ENCODE results near the gene SLC35E2B.
A peak's percentile ranks its signal among the peaks of the same experiment; 100 is the strongest.
"Not testable (repeated sequence)": the region's sequence is repeated elsewhere in the genome, so short reads cannot be mapped to it uniquely, and the experiment has no call there.

SLC35E2B gene

DNA sequence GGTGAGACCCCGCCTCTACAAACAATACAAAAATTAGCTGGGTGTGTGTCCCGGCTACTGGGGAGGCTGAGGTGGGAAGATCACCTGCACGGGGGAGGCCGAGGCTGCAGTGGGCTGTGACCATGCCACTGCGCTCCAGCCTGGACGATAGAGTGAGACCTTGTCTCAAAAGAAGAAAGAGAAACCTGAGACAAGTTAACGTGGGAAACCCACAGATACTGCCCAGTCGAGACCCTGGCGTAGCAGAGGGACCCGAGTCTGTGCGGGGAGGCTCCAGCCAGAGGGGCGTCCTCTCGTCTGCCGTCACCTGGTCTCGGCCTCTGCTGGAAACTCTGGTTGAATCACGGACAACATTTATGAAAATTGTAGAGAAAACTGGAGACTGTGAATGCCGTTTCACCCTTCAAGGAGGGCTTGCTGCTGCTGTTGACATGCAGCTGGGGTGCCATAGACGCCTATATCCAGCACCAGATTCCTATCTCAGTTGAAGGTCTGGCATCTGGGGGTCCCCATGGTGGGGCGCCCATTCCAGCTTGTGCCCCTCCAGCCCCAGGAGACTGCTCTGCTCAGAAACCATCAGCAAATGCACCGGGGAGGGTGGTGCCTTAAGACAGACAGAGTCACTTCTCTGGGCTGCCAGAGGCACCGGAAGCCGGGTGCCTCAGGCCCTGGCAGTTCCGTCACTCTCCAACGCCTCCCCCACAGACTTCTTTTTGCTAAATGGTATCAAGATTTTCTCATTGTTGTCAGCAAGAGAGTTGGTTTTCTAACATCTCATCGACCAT, 20.2 kb downstream of the SLC35E2B start:
- no peak for DNase-seq

DNA sequence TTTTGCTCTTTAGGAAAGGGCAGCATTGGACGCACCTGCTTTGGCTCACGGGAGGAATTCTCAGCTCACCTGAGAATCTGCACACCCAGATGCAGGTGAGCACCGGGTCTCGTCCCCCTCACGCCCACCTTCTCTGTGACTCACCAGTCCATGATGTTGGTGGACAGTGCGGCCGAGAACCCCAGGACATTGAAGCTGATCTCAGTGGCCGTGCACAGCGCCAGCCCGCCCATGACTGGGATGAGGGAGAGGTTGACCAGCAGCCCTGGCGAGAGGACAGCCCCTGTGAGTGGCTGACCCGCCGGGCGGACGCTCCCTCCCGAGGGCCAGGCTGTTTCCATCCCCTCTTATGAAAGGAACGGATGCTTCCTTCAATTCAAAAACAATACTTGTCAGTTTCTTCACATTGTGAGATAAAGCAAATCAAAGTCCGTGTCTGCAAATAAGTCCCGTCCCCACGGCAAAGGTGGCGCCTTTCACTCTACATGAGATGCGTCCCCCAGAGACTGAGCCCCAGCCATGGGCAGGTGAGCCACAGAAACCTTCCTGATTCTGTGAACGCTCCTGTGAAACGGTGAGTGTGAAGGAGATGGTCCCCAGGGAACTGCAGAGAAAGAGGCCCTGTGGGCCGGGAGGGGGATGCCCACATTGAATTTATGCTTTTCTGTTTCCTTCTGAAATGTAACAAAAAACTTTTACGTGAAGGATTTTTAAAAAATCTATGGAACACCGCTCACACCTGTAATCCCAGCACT, 21.1 kb downstream of the SLC35E2B start:
- no peak for DNase-seq

DNA sequence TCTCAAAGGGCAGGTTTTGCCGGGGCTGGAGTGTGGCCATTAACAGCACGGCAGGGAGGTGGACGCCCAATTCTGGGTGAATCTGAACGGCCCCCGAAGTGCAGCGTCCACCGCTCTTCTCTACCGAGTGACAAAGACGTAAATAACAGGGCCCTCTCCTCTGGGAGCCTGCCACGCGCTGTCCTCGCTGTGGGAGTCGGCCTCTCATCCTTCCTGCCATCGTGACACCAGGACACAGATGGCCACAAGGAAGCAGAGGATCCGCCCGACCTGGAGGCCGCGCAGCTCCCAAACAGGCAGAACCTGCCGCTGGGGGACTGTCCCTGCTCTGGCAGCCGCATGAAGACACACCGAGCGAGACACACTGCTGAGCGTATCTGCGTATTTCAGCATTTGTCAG, 21.7 kb downstream of the SLC35E2B start:
- DNase-seq: no peak

DNA sequence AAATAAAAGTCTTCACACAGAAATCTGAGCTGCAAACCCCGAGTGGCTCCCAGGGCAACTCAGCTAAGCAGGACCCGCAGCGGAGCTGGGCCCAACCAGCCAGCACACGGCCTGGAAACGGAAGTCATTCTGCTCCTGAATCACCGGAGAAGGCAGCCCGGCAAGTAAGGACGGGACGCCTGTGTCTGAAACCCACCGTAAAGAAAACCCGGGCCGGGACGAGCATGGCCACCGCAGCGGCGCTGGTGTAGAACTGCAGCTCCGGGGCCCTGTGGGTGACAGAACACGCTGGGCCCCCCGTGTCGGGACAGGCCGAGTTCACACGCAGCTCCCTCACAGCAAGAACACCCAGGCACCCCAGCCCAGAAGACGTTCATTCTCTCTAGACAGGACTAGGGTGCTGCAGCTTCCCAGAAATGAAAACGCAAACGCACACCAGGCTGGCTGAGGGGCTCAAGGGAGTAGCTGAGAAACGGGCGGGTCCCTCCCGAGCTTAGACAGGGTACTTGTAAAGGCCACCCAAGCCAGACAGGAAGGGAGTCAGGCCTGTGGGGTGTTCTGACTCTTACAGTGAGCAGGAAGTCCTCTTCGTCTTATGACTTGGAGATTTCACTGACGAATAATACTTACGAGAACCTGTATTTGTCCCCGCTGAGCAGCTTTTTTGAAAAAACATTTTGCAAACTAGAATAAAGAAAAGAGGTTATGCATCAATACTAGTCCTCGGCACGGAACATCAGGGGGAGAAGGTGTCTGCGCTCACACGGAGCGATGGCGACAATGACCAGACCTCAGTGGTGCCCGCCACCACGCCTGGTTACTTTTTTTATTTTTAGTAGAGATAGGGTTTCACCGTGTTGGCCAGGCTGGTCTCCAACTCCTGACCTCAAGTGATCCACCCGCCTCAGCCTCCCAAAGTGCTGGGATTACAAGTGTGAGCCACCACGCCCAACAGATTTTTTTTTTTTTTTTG, 22.8 kb downstream of the SLC35E2B start:
- no peak for DNase-seq

DNA sequence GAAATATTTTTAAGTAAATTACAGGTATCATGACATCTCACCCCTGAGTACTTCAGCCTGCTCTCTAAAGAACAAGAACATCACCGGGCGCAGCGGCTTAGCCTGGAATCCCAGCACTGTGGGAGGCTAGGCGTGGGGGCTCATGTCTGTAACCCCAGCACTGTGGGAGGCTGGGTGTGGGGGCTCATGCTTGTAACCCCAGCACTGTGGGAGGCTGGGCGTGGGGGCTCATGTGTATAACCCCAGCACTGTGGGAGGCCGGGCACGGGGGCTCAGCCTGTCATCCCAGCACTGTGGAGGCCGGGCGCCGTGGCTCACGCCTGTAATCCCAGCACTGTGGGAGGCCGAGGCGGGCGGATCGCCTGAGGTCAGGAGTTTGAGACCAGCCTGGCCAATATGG, 26.1 kb downstream of the SLC35E2B start:
- no peak for DNase-seq

DNA sequence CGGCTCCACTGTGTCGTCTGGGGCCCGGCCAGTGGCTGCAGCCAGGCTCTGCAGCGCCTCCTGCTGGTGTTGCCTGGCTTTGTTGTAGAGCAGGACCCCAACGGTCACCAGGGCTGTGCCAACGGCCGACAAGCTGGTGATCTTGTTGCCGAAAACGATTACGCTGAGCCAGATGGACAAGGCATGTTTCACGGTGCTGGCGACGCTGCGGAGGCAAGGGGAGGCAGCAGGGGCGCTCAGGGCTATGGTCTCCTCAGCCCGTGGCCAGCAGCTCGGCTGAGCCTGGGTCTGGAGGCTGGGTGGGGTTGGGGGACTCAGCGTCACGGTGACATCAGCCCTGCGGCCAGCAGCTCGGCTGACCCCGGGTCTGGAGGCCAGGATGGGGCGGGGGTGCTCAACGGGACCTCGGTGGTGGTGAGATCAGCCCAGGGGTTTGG, 26.8 kb downstream of the SLC35E2B start:
- DNase-seq: no peak

DNA sequence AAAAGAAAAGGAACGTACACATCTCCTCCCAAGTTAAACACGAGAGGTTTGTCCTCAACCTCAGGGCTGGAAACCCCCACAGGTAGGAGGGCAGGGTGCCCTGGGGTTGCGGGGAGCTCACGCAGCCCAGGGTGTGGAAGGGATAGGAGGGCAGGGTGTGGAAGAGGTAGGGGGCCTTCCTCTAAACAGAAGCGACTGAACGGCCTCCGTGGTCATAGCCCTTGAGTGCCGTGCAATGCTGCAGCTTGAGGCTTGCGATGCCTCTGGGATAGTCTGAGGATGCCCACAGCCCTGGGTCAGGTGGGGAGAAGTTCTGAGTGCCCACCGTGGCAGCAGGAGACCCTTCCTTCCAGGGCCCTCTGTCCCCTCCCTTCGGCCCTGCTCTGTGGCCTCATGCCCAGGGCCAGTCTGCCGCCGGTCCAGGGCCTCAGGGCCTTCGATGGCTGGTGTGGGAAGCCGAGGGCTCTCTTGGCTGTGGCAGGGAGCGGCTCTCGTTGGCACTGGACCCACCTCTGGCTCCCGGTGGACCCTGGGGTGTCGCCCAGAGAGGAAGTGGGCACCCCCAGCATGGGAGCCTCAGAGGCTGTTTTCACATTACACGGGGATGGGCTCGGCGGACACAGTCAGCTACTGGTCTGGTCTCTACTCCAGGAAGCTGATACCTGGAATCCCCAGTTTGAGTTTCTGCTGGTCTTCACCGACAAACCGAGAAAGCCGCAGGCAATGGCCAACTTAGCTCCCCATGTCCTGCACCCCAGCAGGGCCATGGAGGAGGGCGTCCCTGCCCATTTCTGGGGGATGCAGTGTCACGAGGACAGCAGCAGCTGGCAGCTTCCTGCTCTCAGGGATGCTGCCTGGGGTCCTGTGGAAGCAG, 27.4 kb downstream of the SLC35E2B start:
- no peak for DNase-seq

DNA sequence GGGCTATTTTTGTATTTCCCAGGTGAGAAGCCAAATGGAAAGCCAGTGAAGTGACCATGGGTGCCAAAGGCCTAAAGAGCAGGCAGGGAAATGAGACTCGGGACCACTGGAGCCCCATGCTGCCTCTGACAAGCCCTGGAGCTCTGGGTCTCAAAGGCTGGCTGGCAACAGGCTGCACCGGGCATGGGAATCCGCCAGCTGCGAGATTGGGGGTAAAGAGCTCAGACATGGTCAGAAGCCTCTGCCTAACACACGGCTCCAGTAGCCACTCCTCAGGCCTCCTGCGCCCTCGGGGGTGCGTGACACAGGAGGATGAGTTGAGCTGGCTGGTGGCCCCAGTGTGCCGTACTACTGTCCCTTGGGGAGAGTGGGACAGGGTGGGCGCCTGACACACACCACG, 28.3 kb downstream of the SLC35E2B start:
- not testable (repeated sequence) for DNase-seq

DNA sequence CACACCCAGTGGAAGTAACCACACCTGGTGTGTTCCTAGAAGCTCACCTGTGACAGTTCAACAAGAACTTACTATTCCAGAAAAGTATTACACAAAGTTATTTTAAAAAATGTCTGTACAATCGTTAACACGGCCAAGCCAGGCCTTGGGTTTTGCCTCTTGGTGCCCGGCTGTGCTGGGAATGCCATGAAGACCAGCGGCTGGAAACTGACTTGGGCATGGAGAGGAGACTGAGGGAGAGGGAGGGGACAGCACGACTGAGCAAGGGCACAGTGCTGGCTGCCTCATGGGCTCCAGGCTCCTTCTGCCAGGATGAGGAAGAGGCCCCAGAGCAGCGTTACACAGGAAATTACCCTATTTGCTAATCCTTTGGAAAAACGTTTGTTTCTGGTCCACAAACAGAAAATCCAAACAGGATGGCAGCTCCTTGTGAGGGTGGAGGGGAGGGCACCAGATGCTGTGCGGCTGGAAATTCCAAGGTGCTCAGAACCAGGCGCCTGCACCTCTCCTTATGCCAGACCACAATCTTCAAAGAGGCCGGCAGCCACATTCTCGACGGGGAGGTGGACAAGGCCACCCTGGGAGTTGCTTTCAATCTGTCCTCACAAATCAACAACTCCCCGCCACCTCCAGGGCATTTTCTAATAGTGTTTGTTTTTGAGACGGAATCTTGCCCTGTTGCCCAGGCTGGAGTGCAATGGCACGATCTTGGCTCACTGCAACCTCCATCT, 29.6 kb downstream of the SLC35E2B start:
- DNase-seq: not testable (repeated sequence)

DNA sequence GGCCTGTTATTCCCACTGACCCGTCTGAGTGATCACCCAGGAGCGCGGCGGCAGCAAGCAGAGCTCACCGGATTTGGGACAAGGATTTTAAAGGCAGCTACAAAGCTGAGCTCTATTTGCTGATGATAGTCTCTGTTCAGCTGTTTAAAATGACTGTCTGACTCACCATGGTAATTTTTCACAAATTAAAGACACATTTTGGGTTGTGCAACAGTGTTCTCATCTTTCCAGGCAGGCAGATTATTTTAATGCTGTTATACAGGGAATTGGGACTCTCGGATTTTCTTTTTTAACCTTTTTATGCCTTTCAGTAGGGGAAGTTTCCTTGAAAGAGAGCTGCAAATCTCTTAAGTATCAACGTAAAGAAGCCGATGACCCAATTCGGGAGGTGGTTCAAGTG, 30.2 kb downstream of the SLC35E2B start:
- DNase-seq: not testable (repeated sequence)

DNA sequence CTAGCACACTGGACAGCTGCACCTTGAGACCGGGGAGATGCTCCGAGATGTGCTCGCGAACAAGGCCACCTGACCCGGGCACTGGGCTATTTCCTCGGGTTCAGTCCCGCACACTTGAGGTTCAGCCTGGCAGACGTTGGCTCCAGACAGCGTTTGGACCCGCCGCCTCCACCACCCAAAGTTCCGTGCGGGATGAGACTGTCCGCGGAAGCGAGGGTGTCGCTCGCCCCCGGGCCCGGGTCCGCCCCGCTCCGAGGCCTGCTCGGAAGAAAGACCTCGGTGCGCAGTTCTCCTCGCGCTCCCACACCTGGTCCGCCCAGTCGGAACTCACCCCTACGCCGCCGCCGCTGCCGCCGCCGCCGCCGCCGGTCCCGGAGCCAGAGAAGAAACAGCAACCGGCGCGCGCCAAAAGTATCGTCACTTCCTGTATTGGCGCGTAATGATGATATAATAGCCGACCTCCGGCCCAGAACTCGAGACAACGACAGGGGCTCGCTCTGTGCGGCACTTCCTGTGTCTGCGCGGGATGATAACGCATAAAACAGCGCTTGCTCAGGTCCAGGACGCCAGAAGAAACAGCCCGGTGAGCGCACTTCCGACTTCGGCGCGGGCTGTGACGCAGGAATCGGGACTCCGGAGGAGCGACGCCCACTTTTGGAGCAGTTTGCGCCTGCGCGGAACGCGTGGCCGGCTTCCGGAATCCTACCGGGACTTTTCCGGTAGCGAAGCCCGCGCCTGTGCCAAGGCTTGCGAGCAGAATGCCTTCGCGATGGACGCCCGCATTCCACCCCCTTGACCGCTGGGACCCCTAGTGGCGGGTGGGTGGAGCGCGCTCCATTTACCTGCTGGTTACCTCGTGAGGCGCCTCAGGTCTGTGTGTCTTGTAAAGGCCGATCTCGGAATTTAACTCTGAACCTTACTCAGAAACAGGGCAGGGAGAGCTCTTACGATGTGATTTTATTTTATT, 33.7 kb downstream of the SLC35E2B start, which contains the start of gene CDK11B:
Gene CDK11B, minus strand, starts transcription at position 422 of the 967 bp plus-strand sequence. CDS start 1,519 bp downstream, outside the sequence.
- peak; percentile 76 to 86 for DNase-seq

DNA sequence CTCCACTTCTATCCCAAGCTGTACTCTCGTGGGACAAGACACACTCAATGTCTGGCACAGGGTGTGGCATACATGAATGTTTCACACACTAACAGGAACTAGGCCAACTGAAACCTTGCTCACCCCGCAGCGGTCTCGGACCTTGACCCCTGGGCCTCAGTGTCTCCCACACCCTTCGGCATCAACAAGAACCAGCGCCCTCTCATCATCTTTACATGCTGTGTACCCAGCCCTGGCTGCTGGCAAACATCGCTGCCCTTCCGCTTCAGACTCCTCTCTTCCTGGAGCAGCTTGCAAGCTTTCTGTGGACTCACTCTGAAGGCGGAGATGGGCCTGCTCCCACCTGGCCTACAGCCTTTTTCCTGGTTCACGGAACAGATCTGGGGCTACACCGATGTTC, 44.3 kb downstream of the SLC35E2B start:
- DNase-seq: not testable (repeated sequence)

DNA sequence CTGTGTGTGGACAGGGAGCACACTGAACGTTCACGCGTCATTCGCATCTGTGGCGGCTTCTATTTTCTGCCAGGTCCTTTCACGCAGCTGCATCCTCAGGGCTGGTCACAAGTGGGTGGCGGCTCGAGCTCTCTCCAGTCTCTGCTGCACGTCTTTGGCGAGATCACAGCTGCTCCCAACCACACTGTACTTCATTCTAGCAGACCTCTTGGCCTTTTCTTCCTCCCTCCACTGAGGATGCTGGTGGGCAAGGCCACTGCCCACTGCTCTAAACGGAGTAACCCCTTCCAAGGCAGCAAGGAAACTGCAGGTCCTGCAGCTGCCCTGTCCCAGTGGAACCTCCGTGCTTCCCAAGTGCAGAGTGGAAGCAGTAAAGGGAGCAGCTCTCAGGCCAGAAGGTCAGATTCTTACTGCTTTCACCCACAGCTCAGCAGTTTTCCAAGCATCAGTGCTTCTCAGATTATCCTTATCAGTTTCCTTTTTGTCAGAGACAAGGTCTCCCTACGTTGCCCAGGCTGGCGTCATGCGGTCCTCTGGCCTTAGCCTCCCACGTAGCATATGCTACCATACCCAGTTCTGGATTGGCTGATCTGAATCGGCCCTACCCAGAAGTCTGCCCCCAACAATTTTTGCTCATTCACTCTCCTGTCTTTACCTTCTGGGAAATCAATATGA, 44.9 kb downstream of the SLC35E2B start:
- DNase-seq: not testable (repeated sequence)

DNA sequence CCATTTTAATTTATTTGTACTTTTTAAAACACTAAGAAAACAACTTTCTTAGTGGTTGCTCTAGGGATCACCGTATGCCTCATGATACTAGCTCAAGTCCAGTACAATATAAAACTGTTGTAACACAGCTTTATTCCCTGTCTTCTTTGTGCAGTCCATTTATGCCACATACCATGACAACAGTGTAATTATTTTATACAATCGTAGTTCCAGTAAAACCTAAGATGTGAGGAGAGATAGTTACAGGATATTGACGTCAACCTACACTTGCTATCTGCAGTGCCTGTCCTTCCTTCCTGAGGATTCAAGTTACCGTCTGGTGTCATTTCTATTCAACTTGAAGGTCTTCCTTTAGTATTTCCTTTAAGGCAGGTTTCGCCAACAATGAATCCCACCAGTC, 46.3 kb downstream of the SLC35E2B start:
- not testable (repeated sequence) for DNase-seq

DNA sequence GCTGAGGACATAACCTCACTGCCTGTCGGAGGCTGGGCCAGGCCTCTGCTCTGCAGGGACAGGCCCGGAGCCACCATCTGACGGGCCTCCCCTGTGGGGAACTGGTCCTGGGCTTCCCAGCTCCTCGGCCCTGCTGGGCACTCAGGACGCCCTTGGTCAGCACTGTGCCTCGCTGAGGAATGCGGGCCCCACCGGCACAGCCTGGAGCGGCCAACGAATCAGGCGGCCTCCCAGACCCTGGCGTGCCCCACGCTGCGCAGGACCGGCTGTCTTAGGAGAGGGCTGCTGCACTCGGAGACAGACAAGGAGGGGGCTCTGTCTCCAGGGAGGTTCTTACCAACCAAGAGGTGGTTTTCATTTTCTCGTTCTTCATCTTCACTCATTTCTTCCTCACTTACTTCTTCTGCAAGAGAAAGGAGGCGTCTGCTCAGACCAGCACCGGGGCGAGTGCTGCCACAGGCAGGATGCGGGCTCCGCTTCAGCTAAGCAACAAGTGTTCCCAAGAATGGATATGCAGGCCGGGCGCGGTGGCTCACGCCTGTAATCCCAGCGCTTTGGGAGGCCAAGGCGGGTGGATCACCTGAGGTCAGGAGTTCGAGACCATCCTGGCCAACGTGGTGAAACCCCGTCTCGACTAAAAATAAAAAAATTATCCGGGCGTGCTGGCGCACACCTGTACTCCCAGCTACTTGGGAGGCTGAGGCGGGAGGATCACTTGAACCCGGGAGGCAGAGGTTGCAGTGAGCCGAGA, 51.7 kb downstream of the SLC35E2B start:
- DNase-seq: not testable (repeated sequence)

DNA sequence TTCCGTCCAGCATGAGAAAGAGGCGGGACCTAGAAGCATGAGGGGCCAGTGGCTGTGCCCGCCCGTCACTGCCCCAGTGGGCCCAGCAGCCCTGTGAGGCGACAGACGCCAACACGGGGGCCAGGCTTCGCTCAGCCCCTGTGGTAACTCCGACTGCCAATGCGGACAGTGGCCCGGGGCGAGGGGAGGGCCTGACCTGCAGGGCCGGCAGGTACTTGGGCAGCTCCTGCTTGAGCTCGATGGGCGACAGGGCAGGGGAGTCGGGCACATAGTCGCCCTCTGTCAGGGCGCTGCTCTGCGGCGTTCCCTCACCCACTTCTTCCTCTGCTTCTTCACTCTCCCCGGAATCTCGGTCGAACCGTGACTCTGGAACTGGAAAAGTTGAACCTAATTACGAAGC, 52.5 kb downstream of the SLC35E2B start:
- not testable (repeated sequence) for DNase-seq

DNA sequence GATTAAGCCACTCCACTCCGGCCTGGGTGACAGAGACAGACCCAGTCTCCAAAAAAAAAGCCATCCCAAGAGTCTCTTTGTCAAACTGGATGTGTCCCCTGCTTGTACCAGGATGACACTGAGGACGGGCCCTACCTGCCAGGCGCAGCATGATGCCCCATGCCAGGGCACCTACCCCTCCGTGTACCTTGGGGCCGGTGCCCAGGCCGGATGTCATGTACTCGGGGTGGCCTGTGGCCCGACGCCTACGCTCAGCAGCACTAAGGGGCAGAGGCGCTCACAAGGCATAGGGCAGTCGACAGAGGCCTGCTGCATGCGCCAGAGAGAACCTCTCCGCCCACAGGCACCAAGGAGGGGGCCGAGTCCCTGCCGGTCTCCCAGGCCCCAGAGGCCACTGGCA, 53.2 kb downstream of the SLC35E2B start:
- DNase-seq: not testable (repeated sequence)

DNA sequence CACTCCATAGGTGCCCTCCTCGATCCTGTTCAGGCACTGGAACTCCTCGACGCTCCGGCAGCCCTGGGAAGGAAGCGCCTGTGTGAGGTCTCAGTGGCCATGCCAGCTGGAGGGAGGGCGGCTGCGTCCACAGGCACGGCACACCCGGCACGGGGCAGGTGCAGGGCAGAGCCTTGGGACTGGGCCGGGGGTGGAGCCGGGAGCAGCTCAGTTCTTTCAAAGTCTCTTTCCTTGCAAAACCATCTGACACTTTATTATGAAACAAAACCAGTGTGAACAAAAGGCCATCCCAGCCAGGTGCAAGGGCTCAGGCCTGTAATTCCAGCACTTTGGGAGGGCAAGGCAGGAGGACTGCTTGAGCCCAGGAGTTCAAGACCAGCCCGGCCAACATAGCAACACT, 54.1 kb downstream of the SLC35E2B start:
- not testable (repeated sequence) for DNase-seq

All from bone marrow (tissue), 2 donors.